Neural cell (in vitro differentiated cells): ENCODE measurements around the gene PAPOLG. TPM values are rescaled to one million over a fixed set of nuclear protein-coding genes. Genes with fewer than 3 reads are reported as not detected.

Source experiments
- H2AFZ ChIP-seq: fragments of 200-600, 300-800 bp; sonication (generic), shearing (Covaris generic); 2 replicates; pipeline ENCODE4 v1.6.0; 2014; ENCODE audit warnings: low read depth, mild to moderate bottlenecking, antibody characterized with exemption, low read length, moderate library complexity
- H3F3A ChIP-seq: fragments of 200-600 bp; shearing (Covaris generic); 2 replicates; pipeline ENCODE4 v1.6.1; 2016; ENCODE audit warnings: mild to moderate bottlenecking, moderate library complexity, mixed read lengths, antibody characterized with exemption, low read length; ENCODE audit not compliant: insufficient read depth, poor library complexity, severe bottlenecking
- H3K27ac ChIP-seq: fragments of 200-600, 300-800 bp; sonication (generic), shearing (Covaris generic); 2 replicates; pipeline ENCODE4 v1.5.1; 2014; ENCODE audit warnings: mild to moderate bottlenecking, low read length, moderate library complexity
- H3K27me3 ChIP-seq: fragments of 300-800, 200-600 bp; sonication (generic), shearing (Covaris generic); 2 replicates; pipeline ENCODE4 v1.6.0; 2014; ENCODE audit warnings: mild to moderate bottlenecking, low read depth, low read length, moderate library complexity; ENCODE audit not compliant: insufficient read depth
- H3K36me3 ChIP-seq: fragments of 300-800, 200-600 bp; sonication (generic), shearing (Covaris generic); 2 replicates; pipeline ENCODE4 v1.5.1; 2014; ENCODE audit warnings: mild to moderate bottlenecking, antibody characterized with exemption, low read length, moderate library complexity; ENCODE audit not compliant: insufficient read depth
- H3K4me2 ChIP-seq: fragments of 300-800, 200-600 bp; sonication (generic), shearing (Covaris generic); 2 replicates; pipeline ENCODE4 v1.6.0; 2014; ENCODE audit warnings: mild to moderate bottlenecking, low read length
- H3K4me3 ChIP-seq: fragments of 300-800, 200-600 bp; sonication (generic), shearing (Covaris generic); 2 replicates; pipeline ENCODE4 v1.5.1; 2014; ENCODE audit warnings: mild to moderate bottlenecking, low read length, moderate library complexity
- H3K79me2 ChIP-seq: fragments of 200-600 bp; shearing (Covaris generic); replicated peaks from 2 replicates; pipeline ENCODE4 v1.6.0; 2014; ENCODE audit warnings: mild to moderate bottlenecking, low read length, moderate library complexity; ENCODE audit not compliant: insufficient read depth
- H3K9ac ChIP-seq: fragments of 300-800, 200-600 bp; sonication (generic), shearing (Covaris generic); 2 replicates; pipeline ENCODE4 v1.6.1; 2016; ENCODE audit warnings: mild to moderate bottlenecking, low read length, mixed read lengths
- H3K9me2 ChIP-seq: fragments of 200-600 bp; shearing (Covaris generic); 2 replicates; pipeline ENCODE4 v1.6.1; 2016; ENCODE audit warnings: mild to moderate bottlenecking, low read length, mixed read lengths; ENCODE audit not compliant: insufficient read depth
- H3K9me3 ChIP-seq: fragments of 200-600, 300-800 bp; sonication (generic), shearing (Covaris generic); 2 replicates; pipeline ENCODE4 v1.6.1; 2016; ENCODE audit warnings: mild to moderate bottlenecking, mixed run types, low read length, moderate library complexity, mixed read lengths
- H4K20me1 ChIP-seq: fragments of 200-600 bp; shearing (Covaris generic); 2 replicates; pipeline ENCODE4 v1.6.1; 2016; ENCODE audit warnings: mild to moderate bottlenecking, mixed run types; ENCODE audit not compliant: insufficient read depth
- CTCF ChIP-seq: fragments of 450-650 bp; IDR thresholded peaks from 2 replicates; pipeline ENCODE4 v1.5.1; 2014; ENCODE audit warnings: antibody characterized with exemption, mild to moderate bottlenecking, moderate library complexity; ENCODE audit not compliant: poor library complexity, severe bottlenecking
- EP300 ChIP-seq: fragments of 450-650 bp; conservative IDR thresholded peaks from 2 replicates; pipeline ENCODE4 v1.6.1; 2014; ENCODE audit warnings: antibody characterized with exemption, mild to moderate bottlenecking, moderate library complexity; ENCODE audit not compliant: poor library complexity, severe bottlenecking
- EZH2 ChIP-seq: fragments of 200-600, 300-800 bp; shearing (Covaris generic), sonication (generic); IDR thresholded peaks from 2 replicates; pipeline ENCODE4 v1.6.1; 2014; ENCODE audit warnings: antibody characterized with exemption, low read length, borderline replicate concordance, mild to moderate bottlenecking; ENCODE audit not compliant: insufficient read depth, poor library complexity, severe bottlenecking
- MXI1 ChIP-seq: fragments of 450-650 bp; conservative IDR thresholded peaks from 2 replicates; pipeline ENCODE4 v1.6.1; 2014; ENCODE audit warnings: antibody characterized with exemption, mild to moderate bottlenecking; ENCODE audit not compliant: poor library complexity, severe bottlenecking
- POLR2AphosphoS5 ChIP-seq: IDR thresholded peaks from 2 replicates; pipeline ENCODE4 v1.6.1; 2012
- RAD21 ChIP-seq: fragments of 450-650 bp; conservative IDR thresholded peaks from 2 replicates; pipeline ENCODE4 v1.6.1; 2014; ENCODE audit warnings: antibody characterized with exemption, mild to moderate bottlenecking, moderate library complexity
- REST ChIP-seq: IDR thresholded peaks from 2 replicates; pipeline ENCODE4 v1.6.1; 2012; ENCODE audit warnings: borderline replicate concordance
- SMC3 ChIP-seq: fragments of 450-650 bp; conservative IDR thresholded peaks from 2 replicates; pipeline ENCODE4 v1.6.1; 2014; ENCODE audit warnings: antibody characterized with exemption, mild to moderate bottlenecking, moderate library complexity; ENCODE audit not compliant: poor library complexity
- TAF1 ChIP-seq: IDR thresholded peaks from 2 replicates; pipeline ENCODE4 v1.6.1; 2012; ENCODE audit warnings: low read depth
- polyA plus RNA-seq: library from polyadenylated mRNA; depleted of rRNA; stranded (reverse); fragments of >200 nt; gene quantifications from 2 replicates; pipeline ENCODE4 v1.2.3, GENCODE V29; 2014

PAPOLG gene
- polyA plus RNA-seq, 1 donor from 2014 or later = 31.2 TPM

GRCh38 chr2:60759654-60760053 is 3.6 kb downstream of the PAPOLG start:
- H4K20me1 ChIP-seq = no peaks in the 10 kb centered on the region
- no peak overlapping the region for H2AFZ ChIP-seq
- peaks cover 12% of the 10 kb centered on the region for H3K36me3 ChIP-seq
- H3K9me2 ChIP-seq = no peaks in the 10 kb centered on the region
- H3K9me3 ChIP-seq = no peaks in the 10 kb centered on the region
- H3K4me3 ChIP-seq = no peak overlapping the region
- no peak for TF ChIP-seq SMC3
- TF ChIP-seq CTCF = no peak
- no peak for TF ChIP-seq EZH2
- no peak for TF ChIP-seq TAF1
- no peak for TF ChIP-seq REST
- no peak for TF ChIP-seq POLR2AphosphoS5
- no peak for TF ChIP-seq EP300
- TF ChIP-seq MXI1 = no peak
- TF ChIP-seq RAD21 = no peak
- H3K4me2 ChIP-seq = no peak overlapping the region
- H3F3A ChIP-seq = no peaks in the 10 kb centered on the region
- H3K9ac ChIP-seq = no peak overlapping the region
- peaks cover 41% of the 10 kb centered on the region for H3K79me2 ChIP-seq
- H3K27ac ChIP-seq = no peak overlapping the region
- H3K27me3 ChIP-seq = no peaks in the 10 kb centered on the region

GRCh38 chr2:60764736-60765534 is 8.9 kb downstream of the PAPOLG start:
- TF ChIP-seq TAF1 (no peak), POLR2AphosphoS5 (no peak), MXI1 (no peak), CTCF (no peak), REST (no peak), EZH2 (no peak), RAD21 (no peak), SMC3 (no peak), EP300 (no peak)
- H3K9me2 ChIP-seq = no peaks in the 10 kb centered on the region
- H3K36me3 ChIP-seq = peaks cover 22% of the 10 kb centered on the region
- no peak overlapping the region for H3K4me3 ChIP-seq
- H2AFZ ChIP-seq = no peak overlapping the region
- no peaks in the 10 kb centered on the region for H3K9me3 ChIP-seq
- no peaks in the 10 kb centered on the region for H4K20me1 ChIP-seq
- no peaks in the 10 kb centered on the region for H3F3A ChIP-seq
- H3K79me2 ChIP-seq = peaks cover 11% of the 10 kb centered on the region
- no peak overlapping the region for H3K27ac ChIP-seq
- H3K27me3 ChIP-seq = no peaks in the 10 kb centered on the region
- no peak overlapping the region for H3K9ac ChIP-seq
- no peak overlapping the region for H3K4me2 ChIP-seq
